ENCODE results near the gene PRKCH.

The PRKCH gene

GRCh38 chr14:61362072-61362750, 40.8 kb downstream of the PRKCH start:
- no peak for DNase-seq (ENCODE audit: low read depth in 4 of 4, low spot score in 1 of 4)

GRCh38 chr14:61364243-61364642, 42.9 kb downstream of the PRKCH start:
- no peak for DNase-seq (ENCODE audit: low read depth in 4 of 4, low spot score in 1 of 4)

GRCh38 chr14:61365667-61366212, 44.4 kb downstream of the PRKCH start:
- no peak for DNase-seq (ENCODE audit: low read depth in 4 of 4, low spot score in 1 of 4)

- no peak for DNase-seq (ENCODE audit: low read depth in 4 of 4, low spot score in 1 of 4)
Measured at GRCh38 chr14:61368114-61368710, 46.8 kb downstream of the PRKCH start.

GRCh38 chr14:61368781-61369453, 47.5 kb downstream of the PRKCH start:
- no peak for DNase-seq (ENCODE audit: low read depth in 4 of 4, low spot score in 1 of 4)

- no peak for DNase-seq (ENCODE audit: low read depth in 4 of 4, low spot score in 1 of 4)
Measured at GRCh38 chr14:61369454-61369810, 48.1 kb downstream of the PRKCH start.

- DNase-seq (ENCODE audit: low read depth in 4 of 4, low spot score in 1 of 4), result no peak
Measured at GRCh38 chr14:61372379-61372778, 51.0 kb downstream of the PRKCH start.

- no peak for DNase-seq (ENCODE audit: low read depth in 4 of 4, low spot score in 1 of 4)
Measured at GRCh38 chr14:61372842-61373555, 51.6 kb downstream of the PRKCH start.

GRCh38 chr14:61374284-61374683, 52.9 kb downstream of the PRKCH start:
- DNase-seq (ENCODE audit: low read depth in 4 of 4, low spot score in 1 of 4), result no peak

GRCh38 chr14:61375218-61375617, 53.8 kb downstream of the PRKCH start:
- no peak for DNase-seq (ENCODE audit: low read depth in 4 of 4, low spot score in 1 of 4)

GRCh38 chr14:61376314-61376713, 54.9 kb downstream of the PRKCH start:
- no peak for DNase-seq (ENCODE audit: low read depth in 4 of 4, low spot score in 1 of 4)

- DNase-seq (ENCODE audit: low read depth in 4 of 4, low spot score in 1 of 4), result no peak
Measured at GRCh38 chr14:61377749-61378148, 56.4 kb downstream of the PRKCH start.

GRCh38 chr14:61379639-61380184, 58.3 kb downstream of the PRKCH start:
- DNase-seq (ENCODE audit: low read depth in 4 of 4, low spot score in 1 of 4), result no peak

GRCh38 chr14:61380984-61381383, 59.6 kb downstream of the PRKCH start:
- no peak for DNase-seq (ENCODE audit: low read depth in 4 of 4, low spot score in 1 of 4)

GRCh38 chr14:61381553-61381952, 60.2 kb downstream of the PRKCH start:
- no peak for DNase-seq (ENCODE audit: low read depth in 4 of 4, low spot score in 1 of 4)

- no peak for DNase-seq (ENCODE audit: low read depth in 4 of 4, low spot score in 1 of 4)
Measured at GRCh38 chr14:61382842-61383241, 61.5 kb downstream of the PRKCH start.

- DNase-seq (ENCODE audit: low read depth in 4 of 4, low spot score in 1 of 4), result no peak
Measured at GRCh38 chr14:61385002-61385685, 63.8 kb downstream of the PRKCH start.

- no peak for DNase-seq (ENCODE audit: low read depth in 4 of 4, low spot score in 1 of 4)
Measured at GRCh38 chr14:61386173-61386772, 64.9 kb downstream of the PRKCH start.

- no peak for DNase-seq (ENCODE audit: low read depth in 4 of 4, low spot score in 1 of 4)
Measured at GRCh38 chr14:61387076-61387475, 65.7 kb downstream of the PRKCH start.
